Endodermal cell (in vitro differentiated cells): ENCODE results near the gene CUX1. TPM values are rescaled to one million over a fixed set of nuclear protein-coding genes. Genes with fewer than 3 reads are reported as not detected.
A peak's percentile ranks its signal among the peaks of the same experiment; 100 is the strongest.

Source experiments
- DNase-seq: peaks from one replicate; pipeline ENCODE4 v3.0.0-alpha.2; 2017
- H3K27ac ChIP-seq: 2 replicates; pipeline ENCODE4 v1.5.1; 2013; ENCODE audit warnings: mild to moderate bottlenecking, low read depth, low read length, moderate library complexity
- H3K27me3 ChIP-seq: 2 replicates; pipeline ENCODE4 v1.6.1; 2013; ENCODE audit warnings: mild to moderate bottlenecking, low read length, moderate library complexity; ENCODE audit not compliant: insufficient read depth, control insufficient read depth, poor library complexity, severe bottlenecking
- H3K36me3 ChIP-seq: 2 replicates; pipeline ENCODE4 v1.7.0; 2013; ENCODE audit warnings: mild to moderate bottlenecking, low read length, moderate library complexity; ENCODE audit not compliant: control insufficient read depth, insufficient read depth
- H3K4me1 ChIP-seq: one replicate; pipeline ENCODE4 v1.7.0; 2013; ENCODE audit warnings: low read length; ENCODE audit not compliant: control insufficient read depth, insufficient read depth
- H3K4me3 ChIP-seq: 2 replicates; pipeline ENCODE4 v1.5.1; 2013; ENCODE audit warnings: mild to moderate bottlenecking, low read length, moderate library complexity
- H3K9ac ChIP-seq: 2 replicates; pipeline ENCODE4 v1.6.1; 2013; ENCODE audit warnings: mild to moderate bottlenecking, low read length, moderate library complexity; ENCODE audit not compliant: poor library complexity, severe bottlenecking; ENCODE audit errors: extremely low read depth
- H3K9me3 ChIP-seq: 2 replicates; pipeline ENCODE4 v1.6.1; 2013; ENCODE audit warnings: mild to moderate bottlenecking, low read length, moderate library complexity; ENCODE audit not compliant: control insufficient read depth
- H3K27ac Mint-ChIP-seq: 2 replicates; pipeline ENCODE4 v1.8.0; 2020; ENCODE audit warnings: mixed read lengths
- H3K27me3 Mint-ChIP-seq: 2 replicates; pipeline ENCODE4 v1.8.0; 2021; ENCODE audit warnings: mild to moderate bottlenecking, mixed read lengths; ENCODE audit not compliant: insufficient read depth
- H3K36me3 Mint-ChIP-seq: 2 replicates; pipeline ENCODE4 v1.8.0; 2020; ENCODE audit warnings: low read depth, mixed read lengths
- H3K4me1 Mint-ChIP-seq: 2 replicates; pipeline ENCODE4 v1.8.0; 2020; ENCODE audit warnings: mixed read lengths
- H3K4me3 Mint-ChIP-seq: 2 replicates; pipeline ENCODE4 v1.8.0; 2020; ENCODE audit warnings: mild to moderate bottlenecking, moderate library complexity, mixed read lengths
- H3K9me3 Mint-ChIP-seq: 2 replicates; pipeline ENCODE4 v1.8.0; 2020; ENCODE audit warnings: mild to moderate bottlenecking, mixed read lengths
- CTCF ChIP-seq: fragments of 200-600 bp; sonication (generic); conservative IDR thresholded peaks from 2 replicates; pipeline ENCODE4 v1.5.0; 2021; ENCODE audit warnings: antibody characterized with exemption, mild to moderate bottlenecking
- WGBS, 2 experiments: methylation state at CpG; one replicate each; pipeline versions ENCODE4 v1.1.5 to v1.1.7; 2013; ENCODE audit warnings: missing lambda C conversion rate in 2 of 2, mixed read lengths in 1 of 2; ENCODE audit not compliant: insufficient coverage in 1 of 2, insufficient read length in 1 of 2; 5-methylcytosine and 5-hydroxymethylcytosine counted together
- total RNA-seq, 2 donors: library from RNA; stranded (reverse); fragmentation: NEBNext Ultra II Directional in 1 of 2; extraction: Animal tissue kit (Norgen Biotek cat#: 25700) in 1 of 2; gene quantifications; 2 replicates in 1 of 2; 3 replicates in 1 of 2; pipeline ENCODE4 v1.2.1, GENCODE V29; 2021

The CUX1 gene
- total RNA-seq, 2 donors from 2014 or later, result 85.1 to 108 TPM

- TF ChIP-seq CTCF, result no peak
- Mint-ChIP-seq H3K27me3 (no peaks in the 10 kb centered on the region), H3K27ac (no peak overlapping the region), H3K4me3 (no peak overlapping the region), H3K9me3 (no peaks in the 10 kb centered on the region), H3K4me1 (no peaks in the 10 kb centered on the region), H3K36me3 (peaks cover 87% of the 10 kb centered on the region)
- H3K4me3 ChIP-seq, result no peak overlapping the region
- no peaks in the 10 kb centered on the region for H3K9me3 ChIP-seq
- no peak for DNase-seq
- H3K9ac ChIP-seq, result no peak overlapping the region
- H3K36me3 ChIP-seq, result peaks cover 90% of the 10 kb centered on the region
- WGBS, 2 experiments, result 95 to 98% methylated on average over 29 to 34 of the region's 34 CpGs
- H3K27me3 ChIP-seq, result no peaks in the 10 kb centered on the region
- H3K27ac ChIP-seq, result no peak overlapping the region
- H3K4me1 ChIP-seq, result no peaks in the 10 kb centered on the region
These were observed 377.9 kb downstream of the CUX1 start for GRCh38 chr7:102195361-102195760.

- H3K9me3 ChIP-seq, result no peaks in the 10 kb centered on the region
- H3K27me3 Mint-ChIP-seq, result no peaks in the 10 kb centered on the region
- H3K36me3 ChIP-seq, result peaks cover 89% of the 10 kb centered on the region
- peaks cover 85% of the 10 kb centered on the region for H3K36me3 Mint-ChIP-seq
- no peaks in the 10 kb centered on the region for H3K9me3 Mint-ChIP-seq
- no peak for DNase-seq
- no peak overlapping the region for H3K9ac ChIP-seq
- TF ChIP-seq CTCF, result no peak
- no peaks in the 10 kb centered on the region for H3K27me3 ChIP-seq
- 94 to 96% methylated on average over 22 to 25 of the region's 25 CpGs for WGBS, 2 experiments
- H3K4me3 Mint-ChIP-seq, result no peak overlapping the region
- H3K4me1 Mint-ChIP-seq, result no peaks in the 10 kb centered on the region
- H3K4me1 ChIP-seq, result no peaks in the 10 kb centered on the region
- H3K27ac ChIP-seq, result no peak overlapping the region
- no peak overlapping the region for H3K4me3 ChIP-seq
- H3K27ac Mint-ChIP-seq, result peak overlapping the region; percentile 21
These were observed 378.6 kb downstream of the CUX1 start for GRCh38 chr7:102196028-102196427.

- H3K36me3 ChIP-seq, result peaks cover 93% of the 10 kb centered on the region
- no peaks in the 10 kb centered on the region for H3K4me1 Mint-ChIP-seq
- TF ChIP-seq CTCF, result no peak
- 97 to 98% methylated on average over 16 to 17 of the region's 17 CpGs for WGBS, 2 experiments
- no peak overlapping the region for H3K27ac Mint-ChIP-seq
- H3K9me3 ChIP-seq, result no peaks in the 10 kb centered on the region
- H3K4me3 ChIP-seq, result no peak overlapping the region
- no peaks in the 10 kb centered on the region for H3K9me3 Mint-ChIP-seq
- H3K27me3 ChIP-seq, result no peaks in the 10 kb centered on the region
- no peaks in the 10 kb centered on the region for H3K27me3 Mint-ChIP-seq
- no peak overlapping the region for H3K27ac ChIP-seq
- DNase-seq, result no peak
- no peaks in the 10 kb centered on the region for H3K4me1 ChIP-seq
- H3K4me3 Mint-ChIP-seq, result no peak overlapping the region
- peaks cover 85% of the 10 kb centered on the region for H3K36me3 Mint-ChIP-seq
- no peak overlapping the region for H3K9ac ChIP-seq
These were observed 379.7 kb downstream of the CUX1 start for GRCh38 chr7:102197161-102197560.
